Measurements from ENCODE around the gene RGP1.
A peak's percentile ranks its signal among the peaks of the same experiment; 100 is the strongest.

The RGP1 gene

DNA sequence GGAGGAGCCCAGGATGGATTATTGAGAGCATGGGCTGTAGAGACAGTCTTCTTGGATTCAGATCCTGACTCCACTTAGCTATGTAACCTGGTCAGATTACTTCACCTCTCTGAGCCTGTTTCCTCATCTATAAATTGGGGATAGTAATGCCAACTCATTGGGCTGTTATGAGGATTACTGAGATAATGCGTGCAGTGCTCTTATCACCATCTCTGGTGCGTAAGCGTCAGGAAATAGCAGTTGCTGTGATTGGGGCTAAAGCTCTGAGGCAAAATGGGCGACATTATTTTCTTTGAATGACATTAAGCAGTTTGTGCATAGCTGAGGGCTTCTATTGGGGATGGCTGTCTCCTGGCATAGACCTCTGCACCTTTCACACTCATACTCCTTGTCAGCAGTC, 6.0 kb downstream of the RGP1 start:
- DNase-seq (ENCODE audit: low spot score in 2 of 2) (no peak), ATAC-seq (replicated peaks; ENCODE audit: extremely low read depth, poor library complexity, severe bottlenecking) (no peak)
- peaks cover 48% of the 10 kb centered on the region for H3K4me1 Mint-ChIP-seq
- H3K27me3 Mint-ChIP-seq = no peaks in the 10 kb centered on the region
- no peak overlapping the region for H3K27ac Mint-ChIP-seq (ENCODE audit: low read depth)
- no peak overlapping the region for H3K4me3 Mint-ChIP-seq
- peaks cover 10% of the 10 kb centered on the region for H3K36me3 Mint-ChIP-seq (ENCODE audit: insufficient read depth)
- no peaks in the 10 kb centered on the region for H3K9me3 Mint-ChIP-seq

DNA sequence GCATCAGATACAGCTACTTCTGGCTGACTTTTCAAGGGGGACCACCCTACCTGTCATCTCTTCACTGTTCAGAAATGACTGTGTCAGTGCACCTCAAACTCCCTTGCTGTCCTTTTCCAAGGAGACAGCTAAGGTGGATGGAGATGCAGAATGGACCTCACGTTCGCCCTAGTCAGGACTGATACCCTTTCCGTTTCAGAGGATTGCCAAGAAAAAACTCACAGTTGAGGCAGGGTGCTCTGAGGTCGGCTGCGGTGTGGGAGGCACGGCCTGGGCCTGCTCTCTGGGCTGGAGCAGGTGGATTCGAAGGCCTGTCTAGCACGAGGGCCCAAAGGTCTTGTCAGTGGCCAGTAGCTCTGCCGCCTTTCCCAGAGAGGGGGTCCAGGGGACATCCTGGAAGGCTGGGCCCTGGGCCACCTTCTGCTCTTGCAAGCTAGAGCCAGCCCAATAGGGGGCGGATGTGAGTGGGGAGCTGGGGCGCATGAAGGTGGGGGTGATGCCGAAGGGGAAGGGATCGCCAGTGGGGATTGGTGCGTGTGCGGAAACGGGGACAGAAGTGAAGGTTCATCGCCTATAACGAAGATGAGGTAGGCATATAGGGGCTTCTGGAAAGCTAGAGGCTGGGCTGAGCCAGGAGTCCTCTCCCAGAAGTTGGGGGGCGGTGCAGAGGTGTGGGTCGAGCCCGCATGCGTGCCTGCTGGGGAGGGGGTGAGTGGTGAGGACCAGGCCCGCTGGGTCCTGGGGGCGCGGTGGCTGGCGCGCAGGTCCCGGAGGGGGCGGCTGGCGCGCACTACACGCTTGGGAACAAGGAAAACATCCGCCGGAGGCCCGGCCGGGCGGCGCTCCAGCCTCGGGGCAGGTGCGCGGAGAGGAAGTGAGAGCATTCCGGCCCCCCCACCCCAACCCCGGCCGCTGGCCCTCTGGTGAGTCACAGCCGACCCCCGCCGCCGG, 7.5 kb downstream of the RGP1 start:
- H3K27ac Mint-ChIP-seq (ENCODE audit: low read depth) = peak overlapping the region; percentile 94
- ATAC-seq (replicated peaks; ENCODE audit: extremely low read depth, poor library complexity, severe bottlenecking) (peak; percentile 82), DNase-seq (ENCODE audit: low spot score in 2 of 2) (peak; percentile 53 to 56)
- H3K36me3 Mint-ChIP-seq (ENCODE audit: insufficient read depth) = peaks cover 13% of the 10 kb centered on the region
- H3K9me3 Mint-ChIP-seq = no peaks in the 10 kb centered on the region
- H3K4me1 Mint-ChIP-seq = peaks cover 49% of the 10 kb centered on the region
- no peaks in the 10 kb centered on the region for H3K27me3 Mint-ChIP-seq
- peak overlapping the region; percentile 99 for H3K4me3 Mint-ChIP-seq

DNA sequence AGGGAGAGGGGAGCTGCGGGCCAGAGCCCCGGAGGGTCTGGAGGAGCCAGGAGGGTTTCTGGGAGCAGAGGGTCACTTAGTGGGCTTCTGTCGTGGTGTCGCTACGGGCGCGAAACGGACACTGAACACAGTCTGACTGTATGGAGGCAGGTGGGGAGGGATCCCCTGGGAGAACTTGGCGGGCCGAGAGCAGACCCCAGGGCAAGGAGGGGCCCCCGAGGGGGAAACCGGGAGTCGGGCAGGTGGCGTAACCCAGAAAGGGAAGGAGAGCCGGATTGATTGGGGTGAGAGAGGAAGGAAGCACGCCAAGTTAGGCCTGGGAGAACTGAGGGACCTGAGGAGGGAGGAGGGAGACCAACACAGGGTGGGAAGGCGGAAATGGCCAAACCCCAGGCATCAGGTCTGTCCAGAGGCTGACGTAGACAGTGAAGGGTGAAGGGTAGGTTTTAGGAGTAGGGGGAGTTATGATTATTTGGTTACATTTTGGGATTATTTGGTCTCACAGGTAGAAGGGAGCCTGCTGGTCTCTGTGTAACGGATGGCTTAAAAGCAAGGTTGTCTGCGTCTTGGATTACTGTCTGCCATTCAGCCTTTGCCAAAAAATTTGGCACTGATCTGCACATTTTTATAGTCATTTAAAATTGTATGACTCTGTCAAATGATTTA, 8.3 kb downstream of the RGP1 start:
- no peak for DNase-seq (ENCODE audit: low spot score in 2 of 2)
- Mint-ChIP-seq H3K9me3 (no peaks in the 10 kb centered on the region), H3K27ac (ENCODE audit: low read depth) (peak overlapping the region; percentile 94), H3K36me3 (ENCODE audit: insufficient read depth) (peaks cover 13% of the 10 kb centered on the region), H3K4me3 (peak overlapping the region; percentile 99), H3K27me3 (no peaks in the 10 kb centered on the region), H3K4me1 (peaks cover 51% of the 10 kb centered on the region)
- peak; percentile 13 for ATAC-seq (replicated peaks; ENCODE audit: extremely low read depth, poor library complexity, severe bottlenecking)

DNA sequence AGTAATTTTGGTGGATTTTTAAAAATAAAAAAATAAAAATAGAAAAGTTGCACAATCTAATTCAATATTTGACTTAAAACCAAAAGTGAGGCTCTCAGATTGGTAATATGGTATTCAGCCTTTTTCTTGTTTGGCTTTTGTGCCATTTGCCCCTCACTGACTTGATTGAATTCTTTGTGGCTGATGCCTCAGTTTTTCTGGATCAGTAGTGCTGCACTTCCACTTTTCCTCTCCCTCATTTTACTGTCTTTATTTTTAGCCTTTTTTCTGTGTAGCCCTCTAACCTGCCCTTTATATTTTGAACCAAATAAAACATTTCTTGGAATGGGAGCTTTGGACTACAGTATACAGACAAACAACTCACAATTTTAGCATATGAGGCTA, 8.8 kb downstream of the RGP1 start:
- H3K4me1 Mint-ChIP-seq = peaks cover 49% of the 10 kb centered on the region

DNA sequence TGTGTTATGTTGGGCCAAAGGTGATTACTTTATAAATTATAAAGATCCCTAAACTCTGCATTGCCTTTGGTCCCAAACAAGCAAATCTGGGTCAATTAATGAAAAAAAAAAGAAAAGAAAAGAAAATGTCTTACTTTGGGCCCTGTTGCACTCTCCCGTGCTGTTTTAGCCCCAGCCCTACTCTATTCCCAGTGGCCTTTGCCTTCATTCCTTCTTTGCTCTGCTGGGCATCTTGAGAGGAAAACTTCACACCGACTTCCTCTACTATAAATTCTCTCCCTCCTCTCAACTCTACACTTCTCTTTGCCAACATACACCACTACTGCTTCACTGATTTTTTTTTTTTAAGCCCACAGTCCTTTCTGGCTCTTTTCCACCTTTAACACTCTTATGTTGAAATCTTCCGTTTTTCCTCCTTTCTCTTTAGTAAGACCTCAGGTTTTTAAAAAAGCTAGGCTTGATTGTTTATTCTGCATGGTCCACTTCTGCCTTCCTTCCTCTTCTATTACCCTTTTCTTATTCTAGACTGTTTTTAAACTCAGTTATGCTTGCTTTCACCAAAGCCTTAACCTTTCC, 9.5 kb downstream of the RGP1 start:
- H3K4me3 Mint-ChIP-seq = no peak overlapping the region
- no peaks in the 10 kb centered on the region for H3K27me3 Mint-ChIP-seq
- no peaks in the 10 kb centered on the region for H3K9me3 Mint-ChIP-seq
- DNase-seq (ENCODE audit: low spot score in 2 of 2) (no peak), ATAC-seq (replicated peaks; ENCODE audit: extremely low read depth, poor library complexity, severe bottlenecking) (no peak)
- H3K27ac Mint-ChIP-seq (ENCODE audit: low read depth) = no peak overlapping the region
- peaks cover 7% of the 10 kb centered on the region for H3K36me3 Mint-ChIP-seq (ENCODE audit: insufficient read depth)
- H3K4me1 Mint-ChIP-seq = peaks cover 53% of the 10 kb centered on the region

More for the DNA sequence above, 8.8 kb downstream of the RGP1 start:
- no peak for ATAC-seq (replicated peaks; ENCODE audit: extremely low read depth, poor library complexity, severe bottlenecking)
- peak overlapping the region; percentile 99 for H3K4me3 Mint-ChIP-seq
- no peak for DNase-seq (ENCODE audit: low spot score in 2 of 2)
- H3K9me3 Mint-ChIP-seq = no peaks in the 10 kb centered on the region
- no peaks in the 10 kb centered on the region for H3K27me3 Mint-ChIP-seq
- peaks cover 13% of the 10 kb centered on the region for H3K36me3 Mint-ChIP-seq (ENCODE audit: insufficient read depth)
- peak overlapping the region; percentile 94 for H3K27ac Mint-ChIP-seq (ENCODE audit: low read depth)

DNA sequence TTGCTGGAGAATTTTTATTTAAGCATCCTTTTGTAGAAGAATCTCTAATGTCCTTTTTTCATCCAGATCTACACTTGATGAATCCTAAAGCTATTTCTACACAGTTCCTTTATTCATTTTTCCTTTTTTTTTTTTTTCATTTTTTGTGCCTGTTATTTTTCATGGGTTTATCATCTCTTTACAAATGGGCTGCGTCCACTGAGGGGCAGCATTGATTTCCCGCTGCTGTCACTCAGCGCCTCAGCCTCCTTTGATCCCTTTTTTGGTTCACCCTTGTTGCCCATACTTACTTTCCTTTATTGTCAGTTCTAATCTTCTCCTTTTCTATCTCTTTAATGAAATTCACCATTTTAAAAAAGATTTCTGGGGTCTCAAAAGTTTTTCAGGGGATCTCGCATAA, 10.7 kb downstream of the RGP1 start:
- H3K27ac Mint-ChIP-seq (ENCODE audit: low read depth) = no peak overlapping the region

DNA sequence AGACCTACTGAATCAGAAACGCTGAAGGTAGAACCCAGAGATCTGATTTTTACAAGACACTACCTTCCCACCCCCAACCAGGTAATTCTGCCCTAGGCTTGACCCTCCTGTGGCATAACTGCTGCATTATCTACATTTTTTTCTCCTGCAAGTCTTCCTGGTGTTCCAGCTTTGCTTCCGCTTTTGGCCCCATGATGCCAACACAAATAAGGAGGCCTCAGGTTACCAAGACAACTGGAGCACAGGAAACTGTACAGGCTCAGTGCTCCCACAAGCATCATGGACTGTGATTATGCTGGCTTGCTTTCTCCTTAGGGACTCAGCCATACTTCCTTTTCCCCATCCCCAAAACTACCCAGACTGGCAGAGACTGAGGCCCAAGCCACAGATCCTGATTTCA, 11.6 kb downstream of the RGP1 start:
- ATAC-seq (replicated peaks; ENCODE audit: extremely low read depth, poor library complexity, severe bottlenecking) (no peak), DNase-seq (ENCODE audit: low spot score in 2 of 2) (no peak)
- Mint-ChIP-seq H3K4me1 (peaks cover 58% of the 10 kb centered on the region), H3K27ac (ENCODE audit: low read depth) (no peak overlapping the region), H3K36me3 (ENCODE audit: insufficient read depth) (peaks cover 7% of the 10 kb centered on the region), H3K4me3 (no peak overlapping the region), H3K9me3 (no peaks in the 10 kb centered on the region), H3K27me3 (no peaks in the 10 kb centered on the region)

More for the DNA sequence above, 10.7 kb downstream of the RGP1 start:
- H3K9me3 Mint-ChIP-seq = no peaks in the 10 kb centered on the region
- no peaks in the 10 kb centered on the region for H3K27me3 Mint-ChIP-seq
- H3K4me3 Mint-ChIP-seq = no peak overlapping the region
- DNase-seq (ENCODE audit: low spot score in 2 of 2) (no peak), ATAC-seq (replicated peaks; ENCODE audit: extremely low read depth, poor library complexity, severe bottlenecking) (no peak)
- H3K36me3 Mint-ChIP-seq (ENCODE audit: insufficient read depth) = peaks cover 7% of the 10 kb centered on the region
- H3K4me1 Mint-ChIP-seq = peaks cover 58% of the 10 kb centered on the region

DNA sequence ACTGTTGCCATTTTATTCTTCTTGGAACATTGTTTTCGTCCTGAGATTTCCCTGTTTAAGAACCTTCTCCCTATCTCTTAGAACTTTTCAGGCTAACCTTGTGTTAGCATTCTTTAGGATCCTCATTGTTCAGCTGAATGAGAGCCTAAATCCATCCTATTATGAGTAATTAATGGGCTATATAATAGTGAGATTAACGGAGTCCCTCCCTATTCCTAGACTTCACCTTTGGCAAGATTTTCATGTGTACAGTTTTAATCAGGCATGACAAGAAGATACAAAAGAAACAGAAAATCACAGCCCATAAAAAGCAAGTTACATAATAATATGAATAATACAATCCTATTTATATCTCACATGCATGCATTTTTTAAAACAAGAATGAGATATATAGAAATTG, 14.1 kb downstream of the RGP1 start:
- Mint-ChIP-seq H3K27ac (ENCODE audit: low read depth) (no peak overlapping the region), H3K9me3 (no peaks in the 10 kb centered on the region), H3K27me3 (no peaks in the 10 kb centered on the region), H3K36me3 (ENCODE audit: insufficient read depth) (peaks cover 4% of the 10 kb centered on the region), H3K4me3 (no peak overlapping the region), H3K4me1 (peaks cover 36% of the 10 kb centered on the region)
- ATAC-seq (replicated peaks; ENCODE audit: extremely low read depth, poor library complexity, severe bottlenecking) = no peak
- no peak for DNase-seq (ENCODE audit: low spot score in 2 of 2)

DNA sequence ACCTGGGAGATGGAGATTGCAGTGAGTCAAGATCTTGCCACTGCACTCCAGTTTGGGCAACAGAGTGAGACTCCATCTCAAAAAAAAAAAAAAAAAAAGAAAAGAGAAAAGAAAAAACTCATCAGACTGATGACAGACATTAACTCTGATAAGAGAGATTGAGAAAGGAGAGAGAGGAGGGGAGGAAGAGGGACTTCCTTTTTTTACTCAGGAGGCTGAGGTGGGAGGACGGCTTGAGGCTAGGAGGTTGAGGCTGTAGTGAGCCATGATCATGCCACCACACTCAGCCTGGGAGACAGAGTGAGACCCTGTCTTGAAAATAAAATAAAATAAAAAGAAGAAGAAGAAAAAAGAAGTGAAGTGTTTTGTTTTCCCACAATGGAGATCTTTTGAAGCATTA, 14.7 kb downstream of the RGP1 start:
- H3K4me3 Mint-ChIP-seq = no peak overlapping the region
- H3K9me3 Mint-ChIP-seq = no peaks in the 10 kb centered on the region
- peaks cover 4% of the 10 kb centered on the region for H3K36me3 Mint-ChIP-seq (ENCODE audit: insufficient read depth)
- H3K4me1 Mint-ChIP-seq = peaks cover 33% of the 10 kb centered on the region
- ATAC-seq (replicated peaks; ENCODE audit: extremely low read depth, poor library complexity, severe bottlenecking) (no peak), DNase-seq (ENCODE audit: low spot score in 2 of 2) (no peak)
- no peaks in the 10 kb centered on the region for H3K27me3 Mint-ChIP-seq
- no peak overlapping the region for H3K27ac Mint-ChIP-seq (ENCODE audit: low read depth)

DNA sequence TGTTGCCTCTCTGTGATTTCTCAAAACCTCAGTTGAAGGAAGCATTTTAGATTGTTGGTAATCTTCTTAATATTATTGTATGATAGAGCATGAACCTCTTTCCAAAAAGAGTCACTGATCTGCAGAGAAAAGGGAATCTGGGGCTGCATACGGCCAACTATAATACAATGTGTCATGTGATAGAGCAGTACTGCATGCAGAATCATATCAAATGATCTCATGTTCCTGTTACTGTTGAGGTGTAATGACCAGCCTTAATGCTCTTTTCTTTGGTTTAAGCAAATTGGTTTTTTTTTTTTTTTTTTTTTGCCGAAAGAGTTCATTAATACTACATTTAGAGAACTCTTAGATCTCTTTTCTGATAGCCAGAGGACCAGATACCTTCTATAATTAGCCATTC, 17.9 kb downstream of the RGP1 start:
- Mint-ChIP-seq H3K4me1 (peaks cover 17% of the 10 kb centered on the region), H3K36me3 (ENCODE audit: insufficient read depth) (no peaks in the 10 kb centered on the region), H3K9me3 (no peaks in the 10 kb centered on the region), H3K4me3 (no peak overlapping the region), H3K27ac (ENCODE audit: low read depth) (no peak overlapping the region), H3K27me3 (no peaks in the 10 kb centered on the region)
- ATAC-seq (replicated peaks; ENCODE audit: extremely low read depth, poor library complexity, severe bottlenecking) = no peak
- DNase-seq (ENCODE audit: low spot score in 2 of 2) = no peak

DNA sequence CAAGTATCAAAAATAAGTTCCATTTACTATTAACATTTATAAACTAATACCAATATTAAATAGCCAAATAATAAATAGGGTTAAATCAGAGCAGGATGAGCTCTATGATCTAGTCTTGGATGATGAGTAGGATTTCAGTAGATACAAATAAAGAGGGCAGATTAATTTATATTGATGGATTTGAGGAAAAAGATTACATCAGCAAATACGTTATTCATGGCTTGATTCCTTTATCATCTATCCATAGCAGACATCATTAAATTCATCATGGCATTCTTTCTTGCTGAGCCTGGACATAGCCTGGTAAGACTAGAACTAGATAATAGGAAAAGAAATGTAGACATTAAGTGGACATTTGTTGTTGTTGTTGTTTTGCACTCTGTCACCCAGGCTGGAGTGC, 18.4 kb downstream of the RGP1 start:
- no peak overlapping the region for H3K4me3 Mint-ChIP-seq
- no peak overlapping the region for H3K27ac Mint-ChIP-seq (ENCODE audit: low read depth)
- DNase-seq (ENCODE audit: low spot score in 2 of 2) (no peak), ATAC-seq (replicated peaks; ENCODE audit: extremely low read depth, poor library complexity, severe bottlenecking) (no peak)
- no peaks in the 10 kb centered on the region for H3K36me3 Mint-ChIP-seq (ENCODE audit: insufficient read depth)
- H3K4me1 Mint-ChIP-seq = peaks cover 15% of the 10 kb centered on the region
- no peaks in the 10 kb centered on the region for H3K27me3 Mint-ChIP-seq
- no peaks in the 10 kb centered on the region for H3K9me3 Mint-ChIP-seq

DNA sequence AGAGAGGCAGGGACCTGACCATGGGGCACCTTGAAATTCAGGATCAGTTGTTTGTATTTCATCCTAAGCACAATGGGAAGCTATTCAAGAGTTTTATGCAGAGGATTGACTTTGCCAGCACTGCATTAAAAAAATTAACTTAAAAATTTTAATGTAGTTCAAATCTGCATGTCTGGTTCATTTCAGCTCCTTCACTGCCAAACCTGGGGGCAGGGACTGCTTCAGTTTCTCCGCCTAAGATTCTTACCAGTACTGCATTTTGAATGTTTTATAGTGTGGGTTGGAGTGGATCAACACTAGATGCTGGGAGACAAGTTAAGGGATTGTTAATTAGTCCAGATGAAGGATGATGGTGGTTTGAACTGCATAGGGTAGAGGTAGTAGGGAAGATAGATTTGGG, 20.7 kb downstream of the RGP1 start:
- no peak for DNase-seq (ENCODE audit: low spot score in 2 of 2)
- H3K9me3 Mint-ChIP-seq = no peaks in the 10 kb centered on the region
- no peaks in the 10 kb centered on the region for H3K27me3 Mint-ChIP-seq
- H3K4me1 Mint-ChIP-seq = peaks cover 6% of the 10 kb centered on the region
- no peak overlapping the region for H3K27ac Mint-ChIP-seq (ENCODE audit: low read depth)
- H3K4me3 Mint-ChIP-seq = no peak overlapping the region
- H3K36me3 Mint-ChIP-seq (ENCODE audit: insufficient read depth) = no peaks in the 10 kb centered on the region
- no peak for ATAC-seq (replicated peaks; ENCODE audit: extremely low read depth, poor library complexity, severe bottlenecking)

DNA sequence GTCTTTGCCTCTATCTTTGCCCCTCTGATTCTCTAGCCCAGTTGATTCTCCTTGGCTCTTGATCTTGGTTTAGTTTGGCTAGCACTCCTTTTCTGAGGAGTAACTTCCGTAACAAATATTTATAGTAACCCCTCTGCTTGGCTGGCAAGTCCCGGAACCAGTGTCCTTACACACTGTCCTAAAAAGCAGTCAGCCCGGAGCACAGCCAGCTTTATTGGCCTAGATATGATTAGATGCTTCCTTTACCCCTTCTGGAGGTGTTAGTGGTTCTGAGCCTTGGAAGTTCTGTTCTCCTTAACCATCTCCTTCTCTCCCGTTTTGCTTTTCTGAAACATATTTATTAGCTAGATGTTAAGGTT, 22.0 kb downstream of the RGP1 start:
- no peak for ATAC-seq (replicated peaks; ENCODE audit: extremely low read depth, poor library complexity, severe bottlenecking)
- Mint-ChIP-seq H3K27ac (ENCODE audit: low read depth) (no peak overlapping the region), H3K4me3 (no peak overlapping the region), H3K27me3 (no peaks in the 10 kb centered on the region), H3K9me3 (no peaks in the 10 kb centered on the region), H3K4me1 (peaks cover 12% of the 10 kb centered on the region), H3K36me3 (ENCODE audit: insufficient read depth) (no peaks in the 10 kb centered on the region)
- DNase-seq (ENCODE audit: low spot score in 2 of 2) = no peak
